ENCODE data around the gene CHMP4A.

GRCh38 chr14:24235804-24236688 lies 22.8 kb upstream of the CHMP4A start:
- TF ChIP-seq FOXJ3 (CRISPR knock-in tag; IDR thresholded peaks at IDR 0.05): no peak
- TF ChIP-seq ZNF518B (CRISPR knock-in tag; IDR thresholded peaks at IDR 0.05): no peak
- TF ChIP-seq CTCF (IDR thresholded peaks at IDR 0.05 in 2 of 3, conservative IDR thresholded peaks at IDR 0.05 in 1 of 3; ENCODE audit: insufficient read depth in 2 of 3, low read depth in 1 of 3, low read length in 3 of 3): no peak
- TF ChIP-seq TFAP4 (CRISPR knock-in tag; IDR thresholded peaks at IDR 0.05; ENCODE audit: borderline replicate concordance): no peak
- no peak for TF ChIP-seq ZFX (CRISPR knock-in tag; IDR thresholded peaks at IDR 0.05)
- no peak for TF ChIP-seq ZBTB43 (CRISPR knock-in tag; IDR thresholded peaks at IDR 0.05)
- TF ChIP-seq TCFL5 (CRISPR knock-in tag; conservative IDR thresholded peaks at IDR 0.05): no peak
- no peak for TF ChIP-seq ARHGAP35 (IDR thresholded peaks at IDR 0.05; ENCODE audit: partially characterized antibody)
- TF ChIP-seq ZHX1 (conservative IDR thresholded peaks at IDR 0.05; ENCODE audit: low read length): no peak
- no peak for TF ChIP-seq EZH2 (IDR thresholded peaks at IDR 0.05; ENCODE audit: borderline replicate concordance, low read depth, low read length)
- no peak for TF ChIP-seq CBX2 (IDR thresholded peaks at IDR 0.05; ENCODE audit: insufficient read depth, low read length, poor library complexity, severe bottlenecking)

Measured in K562 (cell line).